ENCODE data around the gene ARID1B.

The ARID1B gene

DNA sequence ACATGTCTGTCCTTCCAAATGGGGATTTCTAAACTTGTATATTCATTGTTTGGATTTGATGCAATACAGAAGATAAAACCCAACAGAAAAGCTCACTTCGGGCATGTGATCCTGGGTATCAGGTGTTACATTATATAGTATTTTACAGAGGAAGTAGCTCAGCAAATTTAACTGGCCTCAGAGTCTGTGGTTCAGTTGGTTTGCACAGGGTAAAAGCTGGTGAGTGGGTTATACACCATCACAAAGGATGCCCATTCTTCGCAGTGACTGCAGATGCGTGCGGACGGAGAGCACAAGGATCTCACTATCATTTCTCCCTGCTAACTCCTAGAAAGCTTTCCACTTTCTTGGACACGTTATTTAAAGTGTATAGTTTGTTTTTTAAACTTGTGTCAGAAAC, 309.5 kb downstream of the ARID1B start:
- no peak overlapping the region for H3K4me2 ChIP-seq (ENCODE audit: low read length)
- H3K4me1 ChIP-seq (ENCODE audit: insufficient read depth, low read length, severe bottlenecking), result peaks cover 19% of the 10 kb centered on the region
- peaks cover 36% of the 10 kb centered on the region for H3K36me3 ChIP-seq (ENCODE audit: insufficient read depth, low read length)
- TF ChIP-seq EZH2 (IDR thresholded peaks at IDR 0.05; ENCODE audit: borderline replicate concordance, low read length), result no peak
- TF ChIP-seq, protein P1, sequence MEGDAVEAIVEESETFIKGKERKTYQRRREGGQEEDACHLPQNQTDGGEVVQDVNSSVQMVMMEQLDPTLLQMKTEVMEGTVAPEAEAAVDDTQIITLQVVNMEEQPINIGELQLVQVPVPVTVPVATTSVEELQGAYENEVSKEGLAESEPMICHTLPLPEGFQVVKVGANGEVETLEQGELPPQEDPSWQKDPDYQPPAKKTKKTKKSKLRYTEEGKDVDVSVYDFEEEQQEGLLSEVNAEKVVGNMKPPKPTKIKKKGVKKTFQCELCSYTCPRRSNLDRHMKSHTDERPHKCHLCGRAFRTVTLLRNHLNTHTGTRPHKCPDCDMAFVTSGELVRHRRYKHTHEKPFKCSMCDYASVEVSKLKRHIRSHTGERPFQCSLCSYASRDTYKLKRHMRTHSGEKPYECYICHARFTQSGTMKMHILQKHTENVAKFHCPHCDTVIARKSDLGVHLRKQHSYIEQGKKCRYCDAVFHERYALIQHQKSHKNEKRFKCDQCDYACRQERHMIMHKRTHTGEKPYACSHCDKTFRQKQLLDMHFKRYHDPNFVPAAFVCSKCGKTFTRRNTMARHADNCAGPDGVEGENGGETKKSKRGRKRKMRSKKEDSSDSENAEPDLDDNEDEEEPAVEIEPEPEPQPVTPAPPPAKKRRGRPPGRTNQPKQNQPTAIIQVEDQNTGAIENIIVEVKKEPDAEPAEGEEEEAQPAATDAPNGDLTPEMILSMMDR (IDR thresholded peaks at IDR 0.05; ENCODE audit: low read length), result no peak
- no peak overlapping the region for H3K4me3 ChIP-seq (ENCODE audit: low read depth, low read length, poor library complexity, severe bottlenecking)
- H3K9ac ChIP-seq (ENCODE audit: low read length), result no peak overlapping the region
- no peak overlapping the region for H2AFZ ChIP-seq (ENCODE audit: low read length)
- H3K9me3 ChIP-seq (ENCODE audit: low read length), result no peaks in the 10 kb centered on the region
- H3K27me3 ChIP-seq (ENCODE audit: insufficient read depth, low read length), result no peaks in the 10 kb centered on the region
- H3F3A ChIP-seq (ENCODE audit: insufficient read depth, low read length), result no peaks in the 10 kb centered on the region
- peaks cover 7% of the 10 kb centered on the region; the same call in 1 of the 2 replicates for H3K79me2 ChIP-seq (ENCODE audit: insufficient read depth, low read length)
- no peaks in the 10 kb centered on the region for H3K9me2 ChIP-seq (ENCODE audit: low read depth, low read length)
- H4K20me1 ChIP-seq (ENCODE audit: insufficient read depth, low read length), result no peaks in the 10 kb centered on the region
- H3K27ac ChIP-seq (ENCODE audit: low read depth, low read length, poor library complexity, severe bottlenecking), result no peak overlapping the region

DNA sequence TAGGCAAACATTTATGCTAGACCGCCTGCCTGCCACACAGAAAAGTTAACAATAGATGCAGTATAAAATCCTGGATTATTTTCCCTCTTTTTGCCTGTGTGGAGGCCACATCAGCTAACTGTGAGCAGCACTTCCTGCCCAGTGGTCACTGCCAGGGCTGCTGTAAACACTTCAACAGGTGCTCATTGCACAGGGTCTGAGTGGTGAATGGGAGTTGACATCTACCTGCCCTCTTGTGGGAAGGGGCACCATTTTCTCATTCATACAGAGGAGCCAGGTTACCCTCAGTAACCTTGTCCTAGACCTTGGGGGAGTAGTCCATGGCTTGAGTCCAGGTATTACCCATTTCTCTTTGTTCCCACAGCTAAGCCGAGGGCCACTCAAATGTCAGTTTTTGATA, 310.8 kb downstream of the ARID1B start:
- Histone ChIP-seq H3K9me2 (ENCODE audit: low read depth, low read length) (no peaks in the 10 kb centered on the region), H3K36me3 (ENCODE audit: insufficient read depth, low read length) (peaks cover 46% of the 10 kb centered on the region), H3K9ac (ENCODE audit: low read length) (no peak overlapping the region), H3K4me2 (ENCODE audit: low read length) (no peak overlapping the region), H3F3A (ENCODE audit: insufficient read depth, low read length) (no peaks in the 10 kb centered on the region), H3K9me3 (ENCODE audit: low read length) (no peaks in the 10 kb centered on the region), H3K79me2 (ENCODE audit: insufficient read depth, low read length) (no peaks in the 10 kb centered on the region), H3K27me3 (ENCODE audit: insufficient read depth, low read length) (no peaks in the 10 kb centered on the region), H3K4me1 (ENCODE audit: insufficient read depth, low read length, severe bottlenecking) (peaks cover 6% of the 10 kb centered on the region), H3K4me3 (ENCODE audit: low read depth, low read length, poor library complexity, severe bottlenecking) (no peak overlapping the region), H3K27ac (ENCODE audit: low read depth, low read length, poor library complexity, severe bottlenecking) (no peak overlapping the region), H2AFZ (ENCODE audit: low read length) (no peak overlapping the region), H4K20me1 (ENCODE audit: insufficient read depth, low read length) (no peaks in the 10 kb centered on the region)
- TF ChIP-seq, protein P1 (IDR thresholded peaks at IDR 0.05; ENCODE audit: low read length), result no peak
- no peak for TF ChIP-seq EZH2 (IDR thresholded peaks at IDR 0.05; ENCODE audit: borderline replicate concordance, low read length)

DNA sequence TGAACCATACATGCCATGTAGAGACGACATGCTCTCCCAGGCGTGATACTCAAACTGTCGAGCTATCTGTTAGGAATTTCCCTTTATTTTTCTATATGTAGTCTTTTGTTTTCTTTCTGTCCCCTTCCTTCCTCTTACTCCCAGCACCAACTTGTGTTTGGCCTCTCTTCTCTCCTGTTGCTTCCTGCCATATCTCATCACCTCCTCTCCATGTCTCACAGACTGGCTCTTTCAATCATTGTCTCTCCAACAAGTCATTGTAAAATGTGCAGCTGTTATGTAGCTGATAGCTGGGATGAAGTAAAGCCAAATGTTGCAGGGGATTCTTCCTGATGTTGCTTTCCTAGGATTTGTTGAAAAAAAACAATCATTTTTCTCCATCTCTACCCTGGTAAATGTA, 311.7 kb downstream of the ARID1B start:
- H3K4me3 ChIP-seq (ENCODE audit: low read depth, low read length, poor library complexity, severe bottlenecking), result no peak overlapping the region
- no peak overlapping the region for H2AFZ ChIP-seq (ENCODE audit: low read length)
- H3K79me2 ChIP-seq (ENCODE audit: insufficient read depth, low read length), result no peaks in the 10 kb centered on the region
- no peaks in the 10 kb centered on the region for H3K9me3 ChIP-seq (ENCODE audit: low read length)
- TF ChIP-seq, protein P1 (IDR thresholded peaks at IDR 0.05; ENCODE audit: low read length), result no peak
- no peak for TF ChIP-seq EZH2 (IDR thresholded peaks at IDR 0.05; ENCODE audit: borderline replicate concordance, low read length)
- H3K4me2 ChIP-seq (ENCODE audit: low read length), result no peak overlapping the region
- H3K4me1 ChIP-seq (ENCODE audit: insufficient read depth, low read length, severe bottlenecking), result peaks cover 4% of the 10 kb centered on the region
- H3K9ac ChIP-seq (ENCODE audit: low read length), result no peak overlapping the region
- H3K9me2 ChIP-seq (ENCODE audit: low read depth, low read length), result no peaks in the 10 kb centered on the region
- H3F3A ChIP-seq (ENCODE audit: insufficient read depth, low read length), result no peaks in the 10 kb centered on the region
- H3K27ac ChIP-seq (ENCODE audit: low read depth, low read length, poor library complexity, severe bottlenecking), result no peak overlapping the region
- H3K36me3 ChIP-seq (ENCODE audit: insufficient read depth, low read length), result peaks cover 46% of the 10 kb centered on the region
- no peaks in the 10 kb centered on the region for H3K27me3 ChIP-seq (ENCODE audit: insufficient read depth, low read length)
- no peaks in the 10 kb centered on the region for H4K20me1 ChIP-seq (ENCODE audit: insufficient read depth, low read length)

Data from OCI-LY1 (cell line).